Measurements from ENCODE around the gene DUT. TPM values are rescaled to one million over a fixed set of nuclear protein-coding genes. Genes with fewer than 3 reads are reported as not detected.

Gene DUT
- total RNA-seq (2021; ENCODE audit: unreplicated experiment) (130 TPM), Bru-seq, nascent RNA (percentile 91 among the genes with signal in this experiment), BruChase-seq, experiment 1, labeled RNA remaining after a 6-hour chase (percentile 80 among the genes with signal in this experiment), BruChase-seq, experiment 2, labeled RNA remaining after a 2-hour chase (percentile 72 among the genes with signal in this experiment)
- polyA plus RNA-seq (2012) = 31.8 and 43.8 TPM in 2 replicates
- long read RNA-seq, transcript DUT-201 (7 exons, 2,147 nt) = minor isoform, 32 of 126 reads
- long read RNA-seq, transcript DUT-202 (6 exons, 1,935 nt) = major isoform, 76 of 126 reads
- long read RNA-seq, partial matches to known transcripts = 0 of 126 reads
- long read RNA-seq, other reads (novel, unspliced or antisense) = 13 of 126 reads

DNA sequence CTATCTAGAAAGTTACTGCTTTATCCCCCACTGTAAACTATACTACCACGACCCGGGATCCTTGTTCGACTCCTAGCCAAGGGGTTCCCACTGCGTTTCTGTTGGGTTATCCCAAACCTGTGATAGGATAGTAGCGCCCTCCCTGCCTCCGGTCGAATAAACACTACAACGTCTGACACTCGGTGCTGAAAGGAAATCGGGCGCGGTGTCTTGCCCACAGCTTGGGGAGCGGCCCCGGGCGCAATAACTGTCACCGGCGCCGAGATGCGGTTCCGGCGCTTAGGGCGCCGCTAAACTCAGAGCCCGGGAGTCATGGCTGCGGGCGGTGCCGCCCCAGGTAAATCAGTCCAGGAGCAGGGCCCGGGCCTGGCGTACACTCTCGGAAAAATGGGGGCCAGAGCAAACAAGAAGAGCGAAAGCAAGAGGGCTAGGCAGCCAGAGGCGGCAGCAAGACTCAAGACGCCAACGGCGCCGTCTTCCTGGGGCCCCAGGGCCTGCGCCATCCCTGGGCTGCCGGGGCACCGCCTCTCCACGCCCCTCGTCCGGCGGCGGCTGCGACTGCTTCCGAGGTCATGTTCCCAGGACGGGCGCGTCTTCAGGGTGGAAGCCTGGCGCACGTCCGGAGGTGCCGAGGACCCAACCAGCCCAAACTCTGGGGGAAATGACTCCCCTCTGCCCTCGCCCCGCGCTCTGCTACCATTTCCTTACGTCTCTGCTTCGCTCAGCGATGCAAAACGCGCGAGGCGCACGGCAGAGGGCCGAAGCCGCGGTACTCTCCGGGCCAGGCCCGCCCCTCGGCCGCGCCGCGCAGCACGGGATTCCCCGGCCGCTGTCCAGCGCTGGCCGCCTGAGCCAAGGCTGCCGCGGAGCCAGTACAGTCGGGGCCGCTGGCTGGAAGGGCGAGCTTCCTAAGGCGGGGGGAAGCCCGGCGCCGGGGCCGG lies at the start of gene DUT:
Gene DUT (plus strand): TSS at position 575 of the 941 bp plus-strand sequence. CDS start 87 bp downstream, at position 662.
- ATAC-seq (peak; percentile 86), DNase-seq (ENCODE audit: low read depth, low spot score) (peak; percentile 34)
- BruUV-seq (replicated peaks) = no TSS peak
- TF ChIP-seq, protein P1, sequence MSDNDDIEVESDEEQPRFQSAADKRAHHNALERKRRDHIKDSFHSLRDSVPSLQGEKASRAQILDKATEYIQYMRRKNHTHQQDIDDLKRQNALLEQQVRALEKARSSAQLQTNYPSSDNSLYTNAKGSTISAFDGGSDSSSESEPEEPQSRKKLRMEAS (IDR thresholded peaks at IDR 0.05) = peak; percentile 65
- TF ChIP-seq CEBPB (IDR thresholded peaks at IDR 0.05; ENCODE audit: low read depth) (no peak), TCF7L2 (IDR thresholded peaks at IDR 0.05; ENCODE audit: borderline replicate concordance, extremely low read depth, insufficient read depth, insufficient read length) (peak; percentile 25), POLR2AphosphoS5 (IDR thresholded peaks at IDR 0.05; ENCODE audit: low read depth, low read length) (peak; percentile 86), ZFX (IDR thresholded peaks at IDR 0.05) (peak; percentile 96), POLR2A (IDR thresholded peaks at IDR 0.05; ENCODE audit: borderline replicate concordance, extremely low read depth, insufficient read depth, insufficient read length) (peak; percentile 76), EZH2phosphoT487 (IDR thresholded peaks at IDR 0.05; ENCODE audit: borderline replicate concordance) (no peak), YY1 (IDR thresholded peaks at IDR 0.05; ENCODE audit: extremely low read depth, insufficient replicate concordance, low read depth, low read length) (peak; percentile 79)
- TF ChIP-seq, protein P2, sequence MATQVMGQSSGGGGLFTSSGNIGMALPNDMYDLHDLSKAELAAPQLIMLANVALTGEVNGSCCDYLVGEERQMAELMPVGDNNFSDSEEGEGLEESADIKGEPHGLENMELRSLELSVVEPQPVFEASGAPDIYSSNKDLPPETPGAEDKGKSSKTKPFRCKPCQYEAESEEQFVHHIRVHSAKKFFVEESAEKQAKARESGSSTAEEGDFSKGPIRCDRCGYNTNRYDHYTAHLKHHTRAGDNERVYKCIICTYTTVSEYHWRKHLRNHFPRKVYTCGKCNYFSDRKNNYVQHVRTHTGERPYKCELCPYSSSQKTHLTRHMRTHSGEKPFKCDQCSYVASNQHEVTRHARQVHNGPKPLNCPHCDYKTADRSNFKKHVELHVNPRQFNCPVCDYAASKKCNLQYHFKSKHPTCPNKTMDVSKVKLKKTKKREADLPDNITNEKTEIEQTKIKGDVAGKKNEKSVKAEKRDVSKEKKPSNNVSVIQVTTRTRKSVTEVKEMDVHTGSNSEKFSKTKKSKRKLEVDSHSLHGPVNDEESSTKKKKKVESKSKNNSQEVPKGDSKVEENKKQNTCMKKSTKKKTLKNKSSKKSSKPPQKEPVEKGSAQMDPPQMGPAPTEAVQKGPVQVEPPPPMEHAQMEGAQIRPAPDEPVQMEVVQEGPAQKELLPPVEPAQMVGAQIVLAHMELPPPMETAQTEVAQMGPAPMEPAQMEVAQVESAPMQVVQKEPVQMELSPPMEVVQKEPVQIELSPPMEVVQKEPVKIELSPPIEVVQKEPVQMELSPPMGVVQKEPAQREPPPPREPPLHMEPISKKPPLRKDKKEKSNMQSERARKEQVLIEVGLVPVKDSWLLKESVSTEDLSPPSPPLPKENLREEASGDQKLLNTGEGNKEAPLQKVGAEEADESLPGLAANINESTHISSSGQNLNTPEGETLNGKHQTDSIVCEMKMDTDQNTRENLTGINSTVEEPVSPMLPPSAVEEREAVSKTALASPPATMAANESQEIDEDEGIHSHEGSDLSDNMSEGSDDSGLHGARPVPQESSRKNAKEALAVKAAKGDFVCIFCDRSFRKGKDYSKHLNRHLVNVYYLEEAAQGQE (IDR thresholded peaks at IDR 0.05; ENCODE audit: low read depth) = peak; percentile 59
- ChIA-PET RAD21 (ENCODE audit: low non-redundant PET in 1 of 2, low total read pairs in 2 of 2, uncharacterized antibody in 2 of 2, unreplicated experiment in 2 of 2) (interaction anchor here in 1 of 2 experiments (0.6 kb wide), 1 partner anchor 529 kb away, joined by 3 read pairs; no protein-coding TSS in a partner anchor), POLR2A (no interaction called here), CTCF (no interaction called here)
- Histone ChIP-seq H3K9me2 (ENCODE audit: insufficient read depth) (no peaks in the 10 kb centered on the region), H2AFZ (ENCODE audit: low read depth, low read length, poor library complexity, severe bottlenecking) (no peak within 1 kb of the TSS), H3K79me2 (ENCODE audit: insufficient read depth, low read length) (peaks cover 41% of the 10 kb centered on the region), H3K27me3 (ENCODE audit: insufficient read depth, low read length) (no peaks in the 10 kb centered on the region), H3K36me3 (ENCODE audit: control insufficient read depth in 1 of 2, insufficient read depth in 2 of 2, low read length in 2 of 2) (peaks cover 9 to 10% of the 10 kb centered on the region in 2 experiments; a peak in 2 of 4 replicates), H3K4me3 (replicated peaks in 1 of 2; ENCODE audit: low read depth in 1 of 2, low read length in 2 of 2) (peak within 1 kb of the TSS; percentile 82 to 85), H3K9me3 (ENCODE audit: control insufficient read depth in 1 of 2, insufficient read depth in 1 of 2, low read depth in 1 of 2, low read length in 2 of 2) (no peaks in the 10 kb centered on the region), H3K4me2 (ENCODE audit: low read length) (peak within 1 kb of the TSS; percentile 90), H4K20me1 (ENCODE audit: insufficient read depth) (no peaks in the 10 kb centered on the region), H3K27ac (ENCODE audit: low read depth, low read length) (peak within 1 kb of the TSS; percentile 97), H3K9ac (ENCODE audit: low read length) (peak within 1 kb of the TSS; percentile 96), H3K4me1 (ENCODE audit: control insufficient read depth in 1 of 2, insufficient read depth in 2 of 2, low read length in 2 of 2) (peaks cover 13 to 20% of the 10 kb centered on the region in 2 experiments; a peak in 3 of 4 replicates)
- intact Hi-C loops (cut with micrococcal nuclease) = no loop called here
